HK-2 (cell line): ENCODE measurements around the gene HOXD10.

Source experiments
- DNase-seq: peaks from one replicate; pipeline ENCODE4 v3.0.0-alpha.2; 2018; ENCODE audit not compliant: unreplicated experiment

HOXD10 gene

DNA sequence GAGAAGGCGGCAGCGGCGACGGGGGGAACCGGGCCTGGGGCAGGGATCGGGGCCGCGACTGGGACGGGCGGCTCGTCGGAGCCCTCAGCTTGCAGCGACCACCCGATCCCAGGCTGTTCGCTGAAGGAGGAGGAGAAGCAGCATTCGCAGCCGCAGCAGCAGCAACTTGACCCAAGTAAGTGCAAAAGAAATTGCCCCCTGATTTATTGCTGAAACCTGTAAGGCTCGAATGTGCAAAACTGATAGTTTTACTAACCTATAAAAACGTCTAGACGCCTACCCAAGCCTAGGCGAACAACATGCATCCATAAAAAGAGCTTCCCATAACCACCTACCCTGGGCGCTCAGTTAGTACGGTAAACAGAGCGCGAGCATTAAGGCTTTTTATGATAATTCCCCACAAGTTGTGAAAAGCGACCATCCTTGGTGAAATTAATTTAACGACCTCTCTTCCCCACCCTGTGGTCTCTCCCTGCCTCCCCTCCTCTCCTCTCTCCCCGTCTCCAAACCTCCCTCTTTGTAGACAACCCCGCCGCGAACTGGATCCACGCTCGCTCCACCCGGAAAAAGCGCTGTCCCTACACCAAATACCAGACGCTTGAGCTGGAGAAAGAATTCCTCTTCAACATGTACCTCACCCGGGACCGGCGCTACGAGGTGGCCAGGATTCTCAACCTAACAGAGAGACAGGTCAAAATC is 7.0 kb downstream of the HOXD10 start:
- no peak for DNase-seq

DNA sequence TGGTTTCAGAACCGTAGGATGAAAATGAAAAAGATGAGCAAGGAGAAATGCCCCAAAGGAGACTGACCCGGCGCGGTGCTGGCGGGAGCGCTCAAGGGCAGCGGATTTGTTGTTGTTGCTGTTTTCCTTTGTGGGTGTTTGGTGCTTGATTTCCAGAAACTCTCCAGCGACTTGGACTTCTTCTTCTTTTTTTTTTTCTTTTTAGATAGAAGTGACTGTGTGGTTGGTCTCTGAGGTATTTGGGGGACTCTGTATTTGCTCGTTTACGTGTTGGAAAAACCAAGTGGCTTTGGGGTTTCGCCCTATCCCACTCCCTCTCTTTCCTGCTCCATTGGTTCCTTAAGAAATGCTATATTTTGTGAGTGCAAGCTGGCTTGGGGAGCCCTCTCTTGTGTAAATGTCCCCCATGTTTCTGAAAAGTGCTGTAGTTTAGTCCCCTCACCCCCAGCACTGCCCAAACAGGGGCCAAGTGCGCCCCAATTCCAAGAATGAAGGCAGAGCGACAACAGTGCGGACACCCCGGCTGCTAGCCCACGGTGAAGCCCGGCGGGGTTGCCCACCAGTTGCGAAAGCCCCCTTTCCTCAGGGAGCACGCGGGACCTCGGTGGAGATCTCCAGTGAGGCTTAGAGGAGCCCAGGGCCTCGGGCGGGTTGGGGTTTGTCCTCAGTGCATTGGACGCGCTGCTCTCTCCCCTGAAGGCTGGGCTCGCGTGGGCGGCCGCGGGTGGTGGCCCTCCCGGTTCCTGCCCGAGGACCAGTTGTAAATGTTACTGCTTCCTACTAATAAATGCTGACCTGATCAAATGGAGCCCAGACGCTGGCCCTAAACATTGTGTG is 7.8 kb downstream of the HOXD10 start:
- DNase-seq: no peak

DNA sequence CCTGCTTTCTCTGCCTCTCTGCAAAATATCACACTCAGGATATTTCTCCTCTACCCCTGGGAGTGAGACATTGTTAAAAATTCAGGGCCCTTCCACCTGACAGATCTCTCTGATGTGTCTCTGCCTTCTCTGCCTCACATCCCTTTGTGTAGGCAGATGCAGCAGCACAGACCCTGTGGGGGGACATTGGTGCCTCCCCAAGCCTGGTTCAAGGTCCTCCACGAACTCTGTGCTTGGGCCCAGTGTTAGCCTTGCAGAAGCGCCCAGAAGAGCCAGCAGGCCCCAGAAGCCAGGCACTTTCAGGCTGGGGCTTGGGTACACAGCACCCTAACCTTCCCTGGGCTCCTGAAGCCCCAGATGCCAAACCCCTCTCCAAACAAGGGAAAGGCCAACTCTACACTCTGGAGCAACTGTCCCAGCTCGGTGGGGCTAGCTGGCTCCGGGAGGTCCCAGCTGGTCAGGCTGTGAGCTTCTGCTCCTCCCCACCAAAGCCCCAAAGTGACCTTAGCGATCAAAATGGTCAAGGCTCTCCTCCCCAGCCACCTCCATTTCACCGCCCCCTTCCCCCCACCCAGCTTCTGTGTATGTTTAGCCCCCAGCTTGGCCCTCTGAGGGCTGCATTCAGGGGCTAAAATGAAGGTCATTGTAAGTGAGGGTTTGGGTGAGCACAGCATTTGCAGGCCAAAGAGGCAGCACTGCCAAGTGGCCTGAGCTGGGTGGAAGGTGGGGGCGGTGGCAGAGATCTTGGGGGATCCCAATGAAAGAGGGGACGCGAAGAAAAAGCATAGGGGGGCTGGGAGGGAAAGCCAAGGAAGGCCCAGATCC is 8.6 kb downstream of the HOXD10 start:
- DNase-seq: no peak

DNA sequence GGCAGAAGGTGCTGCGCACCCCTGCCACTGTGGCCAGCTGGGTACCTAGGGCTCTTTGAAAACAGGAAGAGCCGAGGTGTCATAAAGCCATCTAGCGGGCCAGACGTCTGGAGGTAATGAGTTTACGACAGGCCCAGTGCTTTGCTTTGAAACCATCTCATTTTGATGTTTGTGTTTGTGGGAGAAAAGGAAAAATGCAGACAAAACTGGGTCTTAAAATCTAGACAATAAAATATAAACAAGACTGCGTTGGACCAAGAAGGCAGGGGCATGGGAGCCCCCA is 9.1 kb downstream of the HOXD10 start:
- DNase-seq: no peak

DNA sequence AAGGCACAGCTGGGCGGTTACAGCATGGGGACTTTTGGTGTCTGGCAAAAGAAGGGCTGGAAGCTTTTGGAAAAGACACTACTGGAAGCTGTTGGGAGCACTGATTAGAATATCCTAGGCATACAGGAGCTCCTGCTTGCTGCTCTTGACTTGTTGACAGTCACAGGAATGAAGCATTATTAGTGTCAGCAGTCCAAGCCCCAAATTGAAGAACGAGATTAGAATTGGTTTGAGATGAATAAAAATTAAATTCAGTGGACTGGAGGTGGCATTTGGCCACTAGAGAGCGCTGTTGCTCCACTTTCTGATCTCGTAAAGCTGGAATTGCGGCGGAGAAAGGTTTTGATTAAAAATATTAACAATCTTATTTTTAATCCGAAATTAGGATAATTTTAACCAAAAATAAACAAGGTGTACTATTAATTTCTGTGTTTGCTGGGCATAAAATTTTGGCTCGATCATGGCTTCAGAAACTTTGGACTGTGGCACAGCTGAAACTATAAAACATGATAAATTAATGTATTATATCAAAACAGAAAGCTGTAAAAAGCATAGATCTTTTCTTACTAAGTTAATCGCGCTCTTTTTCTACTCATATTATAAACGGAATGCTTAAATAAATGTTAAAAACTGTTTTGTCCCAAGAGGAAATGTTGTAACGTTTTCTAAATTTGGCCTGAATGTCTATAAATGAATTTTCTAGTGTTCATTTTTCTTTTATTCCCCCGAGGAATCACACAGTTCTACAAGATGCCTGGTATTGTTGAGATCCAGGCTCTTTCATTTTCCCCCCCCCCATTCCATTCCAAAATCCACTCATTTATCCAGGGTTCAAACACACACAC is 10.6 kb downstream of the HOXD10 start:
- DNase-seq: peak; percentile 60

DNA sequence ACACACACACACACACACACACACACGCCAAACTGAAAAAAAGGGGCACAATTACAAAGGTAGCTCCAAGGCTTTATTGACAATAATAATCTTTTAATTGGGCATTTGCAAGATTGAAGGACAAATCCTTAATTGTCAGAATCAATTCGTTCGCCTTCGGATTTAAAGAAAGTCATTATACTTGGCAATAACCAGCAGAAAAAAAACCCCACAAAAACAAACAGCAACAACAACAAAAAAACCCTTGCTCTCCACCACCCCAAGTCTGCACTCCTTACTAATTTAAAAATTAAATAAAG is 11.1 kb downstream of the HOXD10 start:
- no peak for DNase-seq

DNA sequence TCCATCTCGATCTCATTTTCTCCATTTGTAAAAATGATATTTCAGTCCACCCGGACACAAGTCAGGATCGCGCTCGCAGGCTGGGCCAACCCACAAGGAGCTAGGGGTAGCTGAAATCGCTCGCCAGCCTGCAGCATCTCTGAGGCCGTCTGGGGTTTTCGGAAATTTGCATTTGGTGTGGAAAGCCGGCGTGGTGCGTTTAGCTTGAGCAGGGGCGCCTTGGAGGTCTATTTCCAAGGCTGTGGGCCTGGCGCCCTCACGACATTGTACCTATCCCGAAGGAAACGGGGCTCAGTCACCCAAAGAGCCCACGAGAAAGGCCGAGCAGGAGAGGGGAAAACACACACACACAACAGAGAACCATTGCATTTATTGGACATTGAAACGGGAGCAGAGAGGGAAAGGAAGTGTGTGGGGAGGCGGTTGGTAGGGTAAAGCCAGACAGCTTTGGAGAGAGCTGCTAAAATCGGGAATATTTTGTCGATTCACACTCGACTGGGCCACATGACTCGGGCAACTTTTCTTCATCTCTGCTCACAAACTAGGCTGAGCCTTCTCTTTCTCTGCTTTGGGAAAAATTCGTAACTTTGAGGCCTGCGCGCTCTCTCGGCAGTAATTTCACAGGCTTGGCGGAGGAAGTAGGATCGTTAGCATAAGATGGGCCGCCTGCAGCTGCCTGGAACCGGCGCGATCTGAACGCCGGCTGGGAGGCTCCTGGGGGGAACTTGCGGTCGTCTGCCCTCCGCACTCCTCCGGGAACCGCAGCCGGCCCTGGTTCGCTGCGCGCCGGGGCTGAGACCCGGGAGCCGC is 11.8 kb downstream of the HOXD10 start:
- no peak for DNase-seq

DNA sequence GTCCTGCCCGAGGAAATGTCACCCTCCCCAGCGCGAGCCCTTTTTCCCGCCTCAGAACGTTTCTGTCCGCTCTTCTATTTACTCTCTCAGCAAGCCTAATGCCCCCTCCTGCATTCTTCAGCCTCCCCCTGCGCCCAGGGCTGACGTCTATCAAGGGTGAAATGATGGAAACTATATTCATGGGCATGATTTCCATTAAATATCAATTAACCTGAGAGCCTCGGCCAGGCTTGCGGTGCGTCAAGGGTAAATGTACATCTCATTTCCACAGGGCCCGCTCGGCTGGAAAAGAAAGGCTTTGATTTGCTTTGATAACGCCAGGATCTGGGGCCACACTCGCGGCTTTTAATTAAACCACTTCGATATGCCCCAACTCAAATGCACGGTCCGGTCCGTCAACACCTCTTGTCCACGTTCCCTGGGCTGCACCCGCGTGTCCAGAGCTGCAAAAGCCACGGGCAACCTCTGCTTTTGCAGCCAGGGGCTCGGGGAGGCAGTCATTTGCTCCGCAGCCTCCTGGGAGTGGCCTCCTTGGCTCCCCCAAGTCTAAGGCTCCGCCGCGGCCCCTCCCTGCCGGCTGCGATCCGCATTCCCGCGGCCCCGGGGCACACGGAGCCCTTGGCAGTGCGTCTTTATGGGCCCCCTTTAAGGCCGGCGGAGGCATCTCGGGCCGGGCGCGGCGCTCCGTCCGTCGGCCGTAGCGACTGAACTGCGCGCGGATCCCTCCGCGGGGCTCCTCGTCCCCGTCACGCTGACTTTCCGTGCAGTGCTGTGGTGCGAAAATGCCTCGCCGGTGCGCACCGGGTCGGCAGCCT is 12.6 kb downstream of the HOXD10 start, which contains the start of gene HOXD8:
HOXD8 (plus strand) TSS at position 724 of the 815 bp plus-strand sequence. CDS start 662 bp downstream, outside the sequence.
- DNase-seq: peak; percentile 71

DNA sequence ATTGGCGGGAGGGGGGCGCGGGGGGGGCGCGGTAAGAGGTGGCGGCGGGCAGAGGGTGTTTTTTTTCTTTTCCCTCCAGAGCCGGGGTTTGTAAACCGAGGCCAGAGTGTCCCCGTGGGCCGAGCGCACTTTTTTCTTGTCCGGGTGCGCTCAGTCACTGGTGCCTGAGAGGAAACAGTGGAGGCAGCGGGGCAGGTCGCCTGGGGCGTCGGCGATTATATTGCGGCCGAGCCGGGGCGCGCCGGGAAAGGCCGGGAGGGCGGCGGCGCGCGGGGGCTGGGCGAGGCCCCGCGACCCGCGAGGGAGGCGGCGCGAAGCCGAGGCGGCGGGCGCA is 13.2 kb downstream of the HOXD10 start:
- DNase-seq: peak; percentile 51

DNA sequence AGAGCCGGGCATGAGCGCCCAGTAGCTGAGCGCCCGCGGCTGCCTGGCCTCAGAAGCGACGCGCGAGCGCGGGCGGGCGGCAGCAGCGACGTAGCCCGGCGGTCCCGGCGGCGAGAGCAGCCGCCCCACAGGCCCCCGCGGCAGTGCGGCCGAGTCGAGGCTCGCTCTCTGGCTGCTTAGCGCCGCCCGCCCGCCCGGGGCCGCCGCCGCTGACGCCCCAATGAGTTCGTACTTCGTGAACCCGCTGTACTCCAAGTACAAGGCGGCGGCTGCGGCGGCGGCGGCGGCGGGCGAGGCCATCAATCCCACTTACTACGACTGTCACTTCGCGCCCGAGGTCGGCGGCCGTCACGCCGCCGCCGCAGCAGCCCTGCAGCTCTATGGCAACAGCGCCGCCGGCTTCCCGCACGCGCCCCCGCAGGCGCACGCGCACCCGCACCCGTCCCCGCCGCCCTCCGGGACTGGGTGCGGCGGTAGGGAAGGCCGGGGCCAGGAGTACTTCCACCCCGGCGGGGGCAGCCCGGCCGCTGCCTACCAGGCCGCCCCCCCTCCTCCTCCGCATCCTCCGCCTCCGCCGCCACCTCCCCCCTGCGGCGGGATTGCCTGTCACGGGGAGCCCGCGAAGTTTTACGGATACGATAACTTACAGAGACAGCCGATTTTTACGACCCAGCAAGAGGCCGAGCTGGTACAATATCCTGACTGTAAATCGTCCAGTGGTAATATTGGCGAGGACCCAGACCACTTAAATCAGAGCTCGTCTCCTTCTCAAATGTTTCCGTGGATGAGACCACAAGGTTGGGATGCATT is 13.8 kb downstream of the HOXD10 start:
- peak; percentile 41 for DNase-seq

DNA sequence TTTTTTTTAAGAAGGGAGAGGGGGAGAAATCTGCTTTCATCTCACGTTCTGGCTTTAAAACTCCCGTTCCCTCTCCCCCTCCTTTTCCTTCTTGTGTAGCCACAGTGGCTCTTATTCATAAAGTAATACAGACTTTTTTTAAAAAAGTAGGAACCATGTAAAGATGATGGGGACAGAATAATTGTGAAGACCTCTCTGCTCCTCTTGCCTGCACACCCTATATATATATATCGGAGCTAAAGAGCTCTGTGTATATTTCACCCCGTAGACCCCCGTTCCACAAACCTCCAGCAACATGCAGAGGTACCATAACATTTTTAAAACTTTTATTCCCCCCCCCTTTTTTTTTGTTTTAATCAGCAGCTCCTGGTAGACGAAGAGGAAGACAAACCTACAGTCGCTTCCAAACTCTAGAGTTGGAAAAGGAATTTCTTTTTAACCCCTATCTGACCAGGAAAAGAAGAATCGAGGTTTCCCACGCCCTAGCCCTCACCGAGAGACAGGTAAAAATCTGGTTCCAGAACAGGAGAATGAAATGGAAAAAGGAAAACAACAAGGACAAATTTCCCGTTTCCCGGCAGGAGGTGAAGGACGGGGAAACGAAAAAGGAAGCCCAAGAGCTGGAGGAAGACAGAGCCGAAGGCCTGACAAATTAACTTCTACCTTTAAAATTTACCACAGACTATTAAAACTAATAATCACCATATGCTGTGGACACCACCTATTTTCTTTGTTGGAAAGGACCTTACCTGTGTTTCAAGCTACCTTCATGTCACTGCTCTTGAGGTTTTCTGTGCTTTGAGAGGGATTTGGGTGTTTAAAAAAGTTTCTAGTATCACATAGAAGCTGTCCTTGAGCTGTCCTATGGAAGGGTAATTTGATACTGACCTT is 14.6 kb downstream of the HOXD10 start:
- DNase-seq: no peak

DNA sequence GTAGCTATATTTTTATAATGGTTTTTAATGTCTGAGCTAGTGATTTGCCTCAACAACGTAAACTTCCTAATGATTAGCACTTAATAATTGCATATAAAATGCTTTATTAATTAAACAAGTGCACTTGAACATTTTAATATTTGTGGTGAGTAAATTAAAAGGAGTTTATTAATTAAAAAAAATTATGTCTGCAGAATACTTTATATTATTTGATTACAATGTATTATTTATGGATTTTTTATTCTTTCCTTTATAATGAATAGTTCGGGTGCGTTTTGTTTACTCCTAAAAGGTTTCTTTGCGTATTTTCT is 15.2 kb downstream of the HOXD10 start:
- DNase-seq: no peak

DNA sequence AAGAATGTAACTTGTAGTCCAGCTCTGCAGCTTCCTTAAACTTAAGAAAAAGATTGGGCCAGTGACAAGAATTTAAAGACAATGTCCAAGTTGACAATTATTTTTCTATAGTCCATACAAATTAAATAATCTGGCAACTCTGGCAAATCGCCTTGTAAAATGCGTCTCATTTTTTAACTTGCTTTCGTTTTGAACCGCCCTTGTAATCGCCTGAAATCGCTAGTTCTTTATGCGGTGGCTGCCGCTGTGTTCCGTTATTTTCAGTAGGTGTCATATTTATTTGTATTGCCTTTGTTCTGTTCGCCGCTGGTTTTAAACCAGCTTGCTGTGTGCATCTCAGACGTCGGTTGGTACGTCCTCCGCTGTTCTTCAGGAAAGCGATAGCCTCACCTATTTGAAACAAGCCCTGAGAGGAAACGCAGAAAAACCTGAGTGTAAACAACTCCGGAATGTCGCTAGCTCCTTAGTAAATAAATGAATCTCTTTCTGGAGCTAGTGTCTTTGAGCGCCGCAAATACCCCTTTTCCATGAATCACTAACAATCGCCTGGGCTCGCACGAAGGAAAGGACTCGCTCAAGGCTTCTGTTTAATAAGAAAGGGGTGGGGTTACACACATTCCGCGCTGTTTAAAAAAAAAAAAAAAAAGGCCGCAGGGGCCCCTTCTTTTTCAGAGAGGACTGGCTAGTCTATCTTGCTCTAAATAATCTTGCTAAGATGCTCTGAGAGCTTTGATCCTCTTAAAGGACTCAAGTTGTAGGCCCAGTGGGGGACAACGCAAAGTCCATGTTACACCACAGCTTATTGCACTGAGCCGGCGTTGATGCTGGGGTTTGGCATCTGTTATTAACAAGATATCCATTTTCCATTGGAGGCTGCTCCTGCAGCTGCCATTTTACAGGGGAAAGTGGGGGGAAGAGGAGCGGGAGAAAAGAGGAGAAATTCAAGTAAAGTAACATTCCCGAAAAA is 15.9 kb downstream of the HOXD10 start:
- no peak for DNase-seq

DNA sequence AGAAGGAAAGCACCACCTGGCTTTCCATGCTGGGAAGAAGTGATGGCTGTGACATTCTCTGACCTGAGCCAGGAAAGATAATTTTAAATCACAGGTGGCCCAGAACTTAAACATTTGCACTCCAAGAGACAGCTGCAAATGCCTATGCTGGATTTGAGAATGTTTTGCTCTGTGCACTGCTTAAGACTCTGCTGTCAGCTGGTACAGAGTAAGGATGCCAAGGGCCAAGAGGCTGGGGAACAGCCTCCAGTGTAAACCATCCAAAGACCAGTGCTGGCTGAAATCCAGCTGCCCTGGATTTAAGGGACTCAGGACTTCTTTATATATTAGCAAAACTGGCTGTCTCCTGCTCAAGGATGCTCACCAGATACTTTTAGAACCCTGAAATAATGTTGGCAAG is 16.8 kb downstream of the HOXD10 start:
- DNase-seq: no peak

DNA sequence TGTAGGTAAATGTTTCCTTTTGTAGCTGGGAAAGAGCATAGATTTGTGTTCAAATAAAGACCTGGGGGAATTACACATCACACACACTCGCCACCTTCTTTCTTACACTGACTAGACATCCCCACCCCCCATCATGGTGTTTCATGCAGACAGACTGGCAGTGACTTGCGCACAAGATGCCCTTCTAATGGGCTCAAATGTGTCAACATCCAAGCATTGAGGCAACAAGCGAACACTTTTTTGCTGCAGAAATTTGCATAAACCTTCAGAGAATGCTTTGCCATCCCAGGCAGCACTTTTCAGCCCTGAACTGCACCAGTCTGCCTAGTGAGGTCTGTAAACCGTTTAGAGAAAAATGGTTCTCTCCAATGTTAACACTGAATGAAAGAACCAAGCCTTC is 17.5 kb downstream of the HOXD10 start:
- no peak for DNase-seq

DNA sequence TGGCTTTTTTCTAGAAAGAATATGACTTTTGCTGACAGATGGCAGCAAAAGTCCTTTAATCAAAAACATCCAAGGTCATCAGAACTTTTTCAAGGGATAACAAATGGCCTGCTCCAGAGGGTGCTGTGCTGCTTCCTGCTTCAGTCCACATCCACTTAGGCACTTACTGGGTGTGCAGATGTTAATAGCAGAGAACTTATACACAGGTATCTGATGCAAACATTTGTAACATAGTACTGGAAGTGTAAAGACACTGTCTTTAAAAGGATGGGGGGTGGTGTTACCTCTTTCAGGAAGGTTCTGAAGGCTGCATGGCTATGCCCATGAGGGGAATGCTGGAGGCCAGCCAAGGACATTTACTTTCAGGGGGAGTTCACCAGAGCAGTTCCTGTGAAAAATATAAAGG is 18.5 kb downstream of the HOXD10 start:
- DNase-seq: no peak
